Measurements from ENCODE around the gene PARVB.
"Not testable (repeated sequence)": the region's sequence is repeated elsewhere in the genome, so short reads cannot be mapped to it uniquely, and the experiment has no call there.

Gene PARVB

DNA sequence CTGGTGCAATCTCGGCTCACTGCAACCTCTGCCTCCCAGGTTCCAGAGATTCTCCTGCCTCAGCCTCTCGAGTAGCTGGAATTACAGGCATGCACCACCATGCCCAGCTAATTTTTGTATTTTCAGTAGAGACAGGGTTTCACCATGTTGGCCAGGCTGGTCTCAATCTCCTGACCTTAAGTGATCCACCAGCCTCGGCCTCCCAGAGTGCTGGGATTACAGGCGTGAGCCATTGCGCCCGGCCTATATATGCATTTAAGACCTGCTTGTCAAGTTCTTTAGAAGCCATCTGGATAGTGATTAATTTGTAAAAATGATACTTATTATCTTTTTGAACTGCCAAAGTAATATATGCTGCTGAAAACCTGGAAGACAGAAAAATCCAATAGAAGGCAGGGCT is 86.6 kb downstream of the PARVB start:
- not testable (repeated sequence) for DNase-seq (ENCODE audit: low read depth)

DNA sequence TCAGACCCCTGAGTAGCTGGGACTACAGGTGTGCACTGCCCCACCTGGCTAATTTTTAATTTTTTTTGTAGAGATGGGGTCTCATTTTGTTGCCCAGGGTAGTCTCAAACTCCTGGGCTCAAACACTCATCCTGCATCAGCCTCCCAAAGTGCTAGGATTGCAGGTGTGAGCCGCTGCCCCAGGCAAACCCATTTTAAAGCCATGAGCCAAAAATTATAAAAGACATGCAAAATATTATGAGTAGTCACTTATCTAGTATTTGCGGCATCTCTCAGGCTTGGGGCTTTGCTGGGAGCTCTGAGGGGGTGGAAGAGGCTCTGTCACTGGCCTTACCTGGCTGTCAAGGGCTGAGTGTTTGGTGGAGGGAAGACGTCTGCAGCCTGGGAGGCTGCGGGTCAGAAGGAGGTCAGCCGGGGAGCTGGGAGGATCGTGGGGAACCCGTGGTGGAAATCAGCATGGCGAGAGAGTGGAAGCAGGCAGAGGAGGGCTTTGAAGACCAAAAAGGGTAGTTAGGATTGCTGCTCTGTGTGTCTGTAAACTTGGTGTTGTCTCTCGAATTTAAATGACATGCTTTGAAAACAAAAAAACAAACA is 87.6 kb downstream of the PARVB start:
- DNase-seq (ENCODE audit: low read depth), result no peak

DNA sequence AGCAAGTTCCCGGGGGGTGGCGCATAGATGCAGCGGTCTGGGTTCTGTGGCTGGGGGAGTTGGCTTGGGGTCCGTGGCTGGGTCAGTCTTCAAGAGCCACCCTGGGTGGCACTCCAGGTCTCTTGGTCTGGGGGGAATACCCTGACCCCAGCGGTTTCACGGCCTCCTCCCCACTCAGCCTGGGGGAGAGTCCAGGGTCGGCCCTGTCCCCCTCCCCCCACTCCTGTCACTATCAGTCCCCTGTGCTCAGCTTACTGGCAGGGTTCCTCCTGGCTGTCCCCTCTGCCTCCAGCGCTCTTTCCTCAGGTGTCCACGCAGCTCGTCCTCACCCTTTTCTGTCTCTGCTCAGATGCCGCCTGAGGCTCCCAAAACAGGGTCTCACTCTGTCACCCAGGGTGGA is 88.1 kb downstream of the PARVB start:
- DNase-seq (ENCODE audit: low read depth), result no peak

DNA sequence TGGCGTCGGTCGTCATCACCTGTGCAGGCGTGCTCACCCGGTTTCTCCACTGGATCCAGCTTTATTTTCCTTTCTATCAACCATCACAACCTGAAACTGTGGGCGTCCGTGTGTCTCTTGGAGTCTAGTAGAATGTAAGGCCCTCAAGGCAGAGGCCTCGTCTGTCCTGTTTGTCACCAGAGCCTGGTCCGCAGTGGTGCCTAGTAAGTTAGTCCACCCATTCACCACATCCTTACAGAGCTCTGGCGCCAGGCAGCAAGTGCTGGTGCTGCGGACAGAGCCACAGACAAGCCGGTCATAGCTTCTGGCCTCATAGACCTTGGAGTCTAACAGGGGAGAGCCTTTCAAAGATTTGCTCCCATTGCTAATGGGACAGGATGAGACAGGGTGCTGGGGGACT is 92.2 kb downstream of the PARVB start:
- no peak for DNase-seq (ENCODE audit: low read depth)

DNA sequence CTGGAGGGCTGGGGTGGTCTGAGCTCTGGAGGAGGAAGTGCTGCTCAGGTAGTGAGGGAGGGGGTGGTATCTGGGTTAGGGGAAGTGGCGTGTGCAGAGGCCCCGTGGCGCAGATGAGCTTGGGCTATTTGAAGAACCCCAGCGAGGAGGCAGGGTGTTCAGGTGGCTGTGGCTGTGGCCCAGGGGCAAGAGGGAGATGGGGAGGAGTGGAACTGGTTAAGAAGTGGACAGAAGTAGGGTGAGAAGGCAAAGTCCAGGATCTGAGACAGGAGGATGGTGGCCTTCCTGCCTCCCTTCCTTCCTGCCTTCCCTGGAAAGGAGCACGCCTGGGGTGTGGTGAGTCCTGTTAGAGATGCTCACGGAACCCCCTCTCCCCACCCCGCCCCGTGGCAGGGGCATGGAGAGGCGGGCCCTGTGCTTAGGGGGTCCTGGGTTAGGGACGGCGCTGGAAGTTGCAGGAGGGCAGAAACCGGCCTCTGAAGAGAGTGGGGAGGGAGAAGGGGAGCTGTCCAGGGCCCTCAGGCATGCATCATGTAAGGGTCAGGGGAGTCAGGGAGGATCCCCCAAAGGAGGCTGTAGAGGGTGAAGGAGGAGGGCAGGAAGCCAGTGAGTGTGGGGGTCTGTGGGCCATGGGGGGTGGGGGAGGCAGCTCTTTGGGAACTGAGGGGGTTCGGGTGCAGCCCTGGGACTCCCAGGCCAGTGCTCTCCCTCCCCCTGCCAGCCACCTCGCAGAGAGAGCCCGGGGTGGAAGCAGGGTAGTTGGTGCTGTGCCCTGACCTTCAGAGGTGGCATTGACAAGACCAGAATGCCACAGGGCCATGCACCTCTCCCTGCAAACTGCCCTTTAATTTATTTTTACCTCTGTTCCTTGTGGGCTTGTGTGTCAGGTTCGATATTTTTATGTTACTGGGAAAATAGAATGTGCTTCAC is 92.9 kb downstream of the PARVB start:
- no peak for DNase-seq (ENCODE audit: low read depth)

DNA sequence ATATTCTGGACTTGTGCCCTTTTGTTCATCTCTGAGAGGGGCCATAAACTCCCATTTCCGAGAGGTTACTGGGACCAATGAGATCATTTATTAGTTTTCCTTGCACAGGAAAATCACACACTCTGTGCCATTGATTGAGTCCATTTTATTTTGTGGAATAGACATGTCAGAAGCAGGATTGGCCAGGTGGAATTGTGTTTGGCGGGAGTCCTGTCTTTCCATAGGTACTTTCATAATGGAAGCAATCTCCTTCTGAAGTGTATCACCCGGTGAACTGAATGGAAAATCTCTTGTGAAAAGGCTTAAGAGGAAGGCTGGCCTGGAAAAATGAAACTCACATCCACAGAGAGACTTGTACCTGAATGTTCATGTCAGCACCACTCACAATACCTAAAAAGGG is 93.6 kb downstream of the PARVB start:
- DNase-seq (ENCODE audit: low read depth), result no peak

DNA sequence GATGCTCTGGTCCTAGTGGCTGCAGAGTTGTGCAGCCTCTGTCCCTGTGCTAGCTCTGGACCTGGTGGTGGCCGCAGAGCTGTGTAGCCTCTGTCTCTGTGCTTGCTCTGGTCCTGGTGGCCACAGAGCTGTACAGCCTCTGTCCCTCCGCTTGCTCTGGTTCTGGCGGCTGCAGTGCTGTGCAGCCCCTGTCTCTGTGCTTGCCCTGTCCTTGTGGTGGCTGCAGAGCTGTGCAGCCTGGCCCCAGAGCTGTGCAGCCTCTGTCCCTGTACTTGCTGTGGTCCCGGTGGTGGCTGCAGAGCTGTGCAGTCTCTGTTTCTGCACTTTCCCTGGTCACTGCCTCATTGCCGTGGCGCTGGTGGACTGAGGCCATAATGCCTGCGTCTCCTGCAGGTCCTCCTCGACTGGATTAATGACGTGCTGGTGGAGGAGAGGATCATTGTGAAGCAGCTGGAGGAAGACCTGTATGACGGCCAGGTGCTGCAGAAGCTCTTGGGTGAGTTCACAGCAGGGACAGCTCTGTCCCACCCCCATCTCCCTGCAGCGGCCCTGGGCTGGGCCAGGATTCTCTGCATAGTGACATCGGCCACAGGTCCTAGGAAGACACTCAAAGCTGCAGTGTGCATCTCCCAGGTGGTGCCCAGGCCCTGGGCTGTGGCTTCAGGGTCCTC is 94.7 kb downstream of the PARVB start:
- no peak for DNase-seq (ENCODE audit: low read depth)

DNA sequence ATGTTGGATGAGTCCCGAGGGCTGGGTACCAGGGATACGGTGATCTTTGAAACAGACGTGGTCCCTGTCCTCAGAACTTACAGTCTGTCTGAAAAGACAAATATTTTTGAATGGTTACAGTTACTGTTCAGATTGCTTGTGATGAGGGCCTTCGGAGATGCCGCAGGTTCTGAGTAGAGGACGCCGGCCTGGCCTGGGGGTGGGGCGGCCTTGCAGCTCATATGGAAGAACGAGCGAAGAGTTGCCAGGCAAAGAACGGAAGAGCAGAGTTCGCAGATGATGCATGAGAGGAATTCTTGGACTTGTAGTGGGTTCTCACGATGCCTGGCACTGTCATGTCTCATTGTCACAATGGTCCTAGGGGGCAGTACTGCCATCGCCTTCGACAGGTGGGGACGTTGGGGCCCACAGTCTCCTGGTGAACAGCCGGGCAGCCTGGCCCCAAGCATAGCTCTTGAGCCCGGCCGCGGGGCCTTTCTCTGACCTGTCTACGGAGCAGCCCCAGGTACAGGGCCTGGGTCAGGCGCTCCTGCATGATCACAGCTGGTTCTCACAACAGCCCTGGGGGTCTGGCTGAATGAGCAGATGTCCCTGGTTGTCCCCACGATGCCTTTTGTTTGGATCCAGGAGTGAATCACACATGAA is 95.7 kb downstream of the PARVB start:
- no peak for DNase-seq (ENCODE audit: low read depth)

DNA sequence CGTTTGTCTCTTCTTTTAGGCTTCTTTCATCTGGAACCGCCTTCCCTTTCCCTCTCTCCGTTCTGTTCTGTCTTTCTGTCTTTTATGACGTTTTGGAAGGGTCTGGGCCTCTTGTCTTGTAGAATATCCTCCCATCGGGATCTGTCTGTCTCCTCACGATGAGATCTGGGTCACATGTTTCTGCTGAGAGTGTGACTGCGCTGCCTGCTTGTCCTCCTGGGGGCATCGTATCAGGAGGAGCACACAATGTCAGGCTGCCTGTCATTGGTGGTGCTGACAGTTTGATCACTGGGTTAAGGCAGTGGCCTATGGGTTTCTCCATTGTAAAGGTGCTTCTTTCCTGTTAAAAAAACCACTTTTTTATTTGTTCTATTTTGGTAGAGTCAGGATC is 96.2 kb downstream of the PARVB start:
- no peak for DNase-seq (ENCODE audit: low read depth)

DNA sequence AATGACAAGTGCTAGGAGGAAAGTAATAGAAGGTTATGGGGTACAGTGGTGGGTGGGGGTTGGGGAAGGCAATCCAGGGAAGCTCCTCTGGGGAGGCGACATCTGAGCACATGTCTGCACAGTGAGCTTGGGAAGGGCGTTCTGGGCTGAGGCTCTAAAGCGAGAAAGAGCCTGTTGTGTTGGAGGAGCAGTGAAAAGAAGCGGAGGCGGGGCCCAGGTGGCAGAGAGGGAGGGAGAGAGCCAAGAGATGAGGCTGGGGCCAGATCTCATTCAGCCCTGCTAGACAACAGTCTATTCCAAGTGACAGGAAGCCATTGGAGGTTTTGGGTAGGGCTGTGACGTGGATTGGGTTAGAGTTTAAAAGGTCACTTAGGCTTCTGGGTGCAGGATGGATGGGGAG is 101.3 kb downstream of the PARVB start:
- DNase-seq (ENCODE audit: low read depth), result no peak

DNA sequence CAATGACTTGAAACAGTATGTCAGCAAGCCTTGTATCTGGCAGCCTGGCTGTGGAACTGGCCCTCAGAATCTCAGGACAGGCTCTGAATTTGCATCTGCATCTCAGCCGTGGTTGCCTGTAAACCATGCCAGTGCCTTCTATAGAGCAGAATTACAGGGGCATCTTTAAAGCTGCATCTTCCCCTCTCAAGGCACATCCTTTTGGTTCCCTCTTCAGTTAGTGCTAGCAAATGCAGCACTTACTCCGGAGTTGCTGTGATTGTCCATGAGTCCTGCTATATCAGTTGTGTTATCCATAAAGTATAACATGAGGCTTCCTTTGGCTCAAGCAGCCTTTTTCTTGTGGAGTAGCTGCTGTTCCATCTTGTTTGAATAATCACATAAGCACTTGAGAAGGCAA is 102.7 kb downstream of the PARVB start:
- DNase-seq (ENCODE audit: low read depth), result no peak

DNA sequence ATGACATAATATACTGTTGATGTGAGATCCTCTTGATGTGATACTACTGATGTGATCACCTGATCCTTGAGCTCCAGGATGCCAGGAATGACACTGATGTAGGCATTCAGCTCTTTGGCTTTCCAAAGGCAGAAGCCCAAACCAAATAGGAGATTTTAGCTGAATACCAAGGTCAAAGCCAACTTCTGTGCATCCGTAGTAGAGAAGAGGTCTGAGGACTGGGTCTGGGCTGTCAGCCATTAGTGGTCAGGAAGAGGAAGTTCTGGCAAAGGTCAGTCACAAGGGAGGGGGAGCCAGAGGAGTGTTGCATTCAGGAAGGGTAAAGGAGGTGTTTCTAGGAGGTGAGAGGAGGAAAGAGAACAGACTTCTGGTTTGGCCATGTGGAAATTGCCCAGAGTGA is 103.3 kb downstream of the PARVB start:
- no peak for DNase-seq (ENCODE audit: low read depth)

DNA sequence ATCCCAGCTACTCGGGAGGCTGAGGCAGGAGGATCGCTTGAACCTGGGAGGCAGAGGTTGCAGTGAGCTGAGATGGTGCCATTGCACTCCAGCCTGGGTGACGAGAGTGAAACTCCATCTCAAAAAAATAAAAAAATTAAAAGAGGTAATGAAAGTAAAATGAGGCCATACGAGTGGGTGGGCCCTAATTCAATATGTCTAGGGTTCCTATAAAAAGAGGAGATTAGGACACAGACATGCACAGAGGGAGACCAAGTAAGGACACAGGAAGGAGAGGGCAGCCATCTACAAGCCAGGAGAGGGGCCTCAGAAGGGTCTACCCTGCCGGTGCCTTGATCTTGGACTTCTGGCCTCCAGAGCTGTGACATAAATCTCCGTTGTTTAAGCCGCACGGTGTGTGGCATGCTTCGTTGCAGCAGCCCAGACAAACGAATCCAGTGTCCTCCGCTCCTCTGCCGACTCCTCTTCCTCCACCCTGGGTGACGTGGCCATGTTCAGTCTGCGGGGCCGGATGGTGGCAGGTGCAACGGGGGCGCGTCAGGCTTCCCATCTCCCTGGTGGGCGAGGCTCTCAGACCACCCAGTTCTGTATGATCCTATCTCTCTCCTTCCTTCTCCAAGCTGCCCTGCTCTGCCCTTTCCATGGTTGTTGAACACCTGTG is 105.0 kb downstream of the PARVB start:
- DNase-seq (ENCODE audit: low read depth), result no peak

DNA sequence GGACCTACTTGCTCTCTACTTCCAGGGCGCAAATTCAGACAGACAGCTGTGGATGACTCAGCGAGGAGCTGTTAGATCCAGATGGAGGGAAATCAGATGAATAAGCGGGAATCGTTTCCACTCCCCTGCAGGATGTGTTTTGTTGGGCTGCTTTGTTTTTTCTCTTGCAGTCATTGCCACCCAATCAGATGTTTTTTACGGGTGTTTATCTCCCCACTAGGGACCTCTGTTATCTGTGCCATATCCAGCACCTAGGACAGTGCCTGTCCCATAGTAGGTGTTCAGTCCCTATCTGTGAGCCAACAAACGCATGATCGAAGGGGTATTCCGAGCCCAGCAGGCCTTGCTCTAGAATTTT is 105.5 kb downstream of the PARVB start:
- DNase-seq (ENCODE audit: low read depth), result no peak

DNA sequence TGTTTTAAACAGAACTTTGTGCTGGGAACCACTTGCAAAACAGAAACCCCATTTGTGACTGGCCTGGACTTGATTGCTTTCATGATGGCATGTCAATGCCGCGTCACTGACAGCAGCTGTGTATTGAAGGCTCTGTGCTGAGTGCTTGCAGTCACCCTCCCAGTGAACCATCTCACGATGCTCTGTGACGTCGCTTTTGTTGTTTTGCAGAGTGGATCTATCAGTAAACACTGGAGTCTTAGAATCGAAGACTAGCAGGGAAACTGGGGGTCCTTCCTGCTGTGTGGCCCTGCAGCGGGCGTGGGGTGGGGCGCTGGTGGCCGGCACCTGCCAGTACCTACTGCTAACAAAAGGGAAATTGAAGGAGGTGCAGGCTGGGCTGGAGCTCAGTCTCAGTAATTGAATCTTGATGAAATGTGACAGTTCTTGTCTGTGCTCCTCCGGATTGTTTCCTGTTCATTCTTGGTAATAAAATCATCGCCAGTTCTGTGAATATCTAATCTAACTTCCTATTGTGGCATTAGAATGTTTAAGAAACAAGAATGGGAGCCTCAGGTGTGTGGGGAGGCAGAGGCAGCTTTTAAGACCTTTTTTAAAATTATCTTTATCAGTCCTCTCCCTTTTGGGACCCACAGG is 106.1 kb downstream of the PARVB start:
- no peak for DNase-seq (ENCODE audit: low read depth)

DNA sequence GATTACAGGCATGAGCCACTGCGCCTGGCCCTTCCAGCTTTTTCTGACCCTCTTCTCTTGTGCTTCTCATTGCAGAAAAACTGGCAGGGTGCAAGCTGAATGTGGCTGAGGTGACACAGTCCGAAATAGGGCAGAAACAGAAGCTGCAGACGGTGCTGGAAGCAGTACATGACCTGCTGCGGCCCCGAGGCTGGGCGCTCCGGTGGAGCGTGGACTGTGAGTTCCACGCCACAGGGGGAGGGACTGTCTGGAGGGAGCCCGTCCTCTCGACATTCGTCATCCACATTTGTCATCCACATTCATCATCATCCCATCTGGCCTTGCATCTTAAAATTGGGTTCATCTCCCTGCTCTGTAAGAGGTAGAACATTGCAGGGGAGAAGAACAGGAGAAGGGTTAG is 107.3 kb downstream of the PARVB start:
- DNase-seq (ENCODE audit: low read depth), result no peak

DNA sequence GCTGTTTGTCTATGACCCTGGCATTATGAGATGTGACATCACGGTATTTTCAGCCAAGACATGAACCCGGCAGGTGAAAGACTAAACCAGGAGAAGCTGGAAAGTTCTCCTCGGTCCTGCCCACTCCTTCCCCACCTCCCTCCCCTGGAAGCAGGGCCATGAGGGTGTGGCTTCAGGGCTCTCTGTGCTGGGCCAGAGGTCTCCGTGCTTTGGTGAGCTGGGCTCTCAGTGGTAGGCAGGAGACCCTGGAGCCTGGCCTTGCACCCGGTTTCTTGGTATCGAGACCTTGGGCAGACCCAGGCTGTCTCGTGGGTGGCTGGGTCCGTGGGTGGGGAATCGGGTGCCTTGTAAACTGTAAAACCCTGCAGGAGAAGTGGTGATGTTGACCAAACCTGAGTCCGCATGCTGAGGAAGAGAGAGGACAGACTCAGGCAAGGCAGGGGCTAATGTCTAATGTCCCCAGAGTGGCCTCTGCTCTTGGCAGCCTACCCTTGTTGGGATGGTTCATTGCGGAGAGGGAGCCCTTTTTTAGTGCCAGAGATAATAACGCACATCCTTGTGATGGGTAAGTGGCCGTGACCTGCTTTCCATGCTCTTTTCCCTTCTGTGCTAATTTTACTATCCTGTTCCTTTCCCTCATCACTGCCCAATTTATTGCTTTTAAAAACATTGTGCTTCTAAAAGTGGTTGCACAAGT is 108.0 kb downstream of the PARVB start:
- DNase-seq (ENCODE audit: low read depth), result no peak

DNA sequence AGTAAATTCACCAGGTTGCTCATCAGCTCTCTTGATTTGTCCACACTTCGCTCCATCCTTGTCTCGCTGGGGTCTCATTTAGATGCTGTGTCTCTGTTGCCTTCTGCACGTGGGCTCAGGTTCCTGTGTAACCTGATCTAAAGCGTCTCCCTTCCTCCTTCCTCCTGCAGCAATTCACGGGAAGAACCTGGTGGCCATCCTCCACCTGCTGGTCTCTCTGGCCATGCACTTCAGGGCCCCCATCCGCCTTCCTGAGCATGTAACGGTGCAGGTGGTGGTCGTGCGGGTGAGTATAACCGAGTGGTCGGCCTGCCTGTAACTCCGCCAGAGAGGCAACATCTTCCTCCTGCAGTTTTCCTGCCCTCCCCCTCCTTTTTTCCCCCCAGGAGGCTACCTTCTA is 108.6 kb downstream of the PARVB start:
- no peak for DNase-seq (ENCODE audit: low read depth)

DNA sequence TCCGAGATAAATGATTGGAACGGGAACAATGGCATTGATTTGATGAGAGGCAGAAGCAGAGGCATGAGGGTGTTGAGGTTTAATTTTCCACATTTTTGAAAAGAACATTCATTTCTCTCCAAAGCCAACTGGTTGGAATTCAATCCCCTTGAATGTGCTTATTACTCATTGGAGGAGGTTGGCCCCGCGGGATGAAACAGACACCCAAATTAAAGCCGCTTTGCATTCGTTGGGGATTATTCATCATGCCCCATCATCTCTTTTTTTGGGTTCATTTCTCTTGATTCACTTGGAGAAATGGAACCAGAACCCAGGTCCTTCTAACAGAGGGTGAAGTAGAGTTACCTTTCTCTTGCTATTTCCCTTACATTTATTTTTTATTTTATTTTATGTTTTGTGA is 109.1 kb downstream of the PARVB start:
- DNase-seq (ENCODE audit: low read depth), result no peak

DNA sequence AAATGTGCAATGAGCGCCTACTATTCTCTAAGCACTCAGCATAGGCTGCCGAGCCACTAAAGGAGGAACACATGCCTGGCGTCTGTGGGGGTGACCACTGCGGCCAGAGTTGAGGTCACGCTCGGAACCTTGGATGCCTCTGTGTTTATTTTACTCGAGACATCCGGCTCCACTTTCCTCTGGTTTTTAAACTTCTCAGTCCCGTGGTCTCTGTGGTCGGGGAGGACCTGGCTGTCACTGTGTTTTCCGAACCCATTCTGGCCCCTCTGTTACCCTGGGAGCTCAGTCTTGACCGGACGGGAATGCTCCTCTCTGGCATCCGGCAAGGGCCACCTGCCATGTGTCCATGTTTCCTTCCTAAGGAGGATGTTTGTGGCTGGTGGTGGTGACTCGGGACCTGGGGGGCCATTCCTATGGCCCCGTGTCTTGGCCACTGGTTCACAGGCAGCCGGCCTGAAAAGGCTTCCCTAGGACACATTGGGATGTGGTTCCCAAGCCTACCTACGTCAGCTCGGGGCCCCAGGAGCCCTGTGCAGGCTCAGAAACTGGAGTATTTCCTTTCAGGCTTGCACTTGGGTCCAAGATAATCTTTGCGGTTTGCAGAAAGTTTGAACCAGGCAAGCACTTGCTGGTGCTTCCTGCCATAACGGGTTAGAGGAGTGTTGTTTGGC is 109.9 kb downstream of the PARVB start:
- DNase-seq (ENCODE audit: low read depth), result no peak

DNA sequence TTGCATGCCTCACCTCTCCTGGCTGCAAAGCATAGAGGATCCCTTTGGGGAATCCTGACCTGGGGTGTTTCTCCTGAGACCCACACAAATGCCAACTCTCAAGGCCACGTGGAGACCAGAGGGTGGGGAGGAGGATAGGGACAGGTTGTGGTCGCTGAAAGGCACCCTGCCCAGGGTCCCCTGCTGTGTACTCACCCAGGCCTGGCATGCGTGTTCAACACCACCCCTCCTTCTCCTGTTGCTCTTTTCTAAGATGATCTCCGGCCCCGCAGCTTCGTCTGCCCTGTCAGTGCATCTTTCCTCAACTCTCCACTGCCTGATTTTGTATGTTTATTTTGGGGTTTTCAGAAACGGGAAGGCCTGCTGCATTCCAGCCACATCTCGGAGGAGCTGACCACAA is 112.0 kb downstream of the PARVB start:
- DNase-seq (ENCODE audit: low read depth), result no peak

All from activated T-cell treated with anti-CD3 and anti-CD28 coated beads for 24 hours (primary cell).